Spleen (tissue), 7 donors: ENCODE results near the gene GUCY1A2.

Experiments used
- CTCF ChIP-seq, 11 experiments: fragments of 200-600 bp in 7 of 11; fragments of 450-650 bp in 4 of 11; sonication (generic) in 4 of 11; IDR thresholded peaks in 8 of 11; conservative IDR thresholded peaks in 3 of 11; 1 replicate in 7 of 11; 2 replicates in 4 of 11; pipeline versions ENCODE4 v1.4.0 to v1.8.0; 2016 to 2021; ENCODE audit warnings: antibody characterized with exemption in 11 of 11, inconsistent platforms in 4 of 11, mild to moderate bottlenecking in 1 of 11
- POLR2A ChIP-seq, 3 donors: fragments of 450-650 bp; IDR thresholded peaks; one replicate each; pipeline ENCODE4 v1.5.1; 2017; ENCODE audit warnings: antibody characterized with exemption in 3 of 3, mild to moderate bottlenecking in 1 of 3
- POLR2AphosphoS5 ChIP-seq, 3 donors: sonication (generic); formaldehyde crosslinking; IDR thresholded peaks; one replicate each; pipeline ENCODE4 v1.5.1; 2017; ENCODE audit warnings: antibody characterized with exemption in 3 of 3
- donor health status: DM: no; HTN: no; CAD: no; lungs with moderate emphysema.
- donor health status: DM: no; HTN: no; CAD: no.
- donor health status: DM: no; HTN: no; CAD: no.

GRCh38 chr11:106971864-106972263 is 46.4 kb downstream of the GUCY1A2 start:
- TF ChIP-seq CTCF (IDR thresholded peaks at IDR 0.05 in 8 of 11, conservative IDR thresholded peaks at IDR 0.05 in 3 of 11) = no peak
- no peak for TF ChIP-seq POLR2A (IDR thresholded peaks at IDR 0.05)
- TF ChIP-seq POLR2AphosphoS5 (IDR thresholded peaks at IDR 0.05) = no peak
